HL-60 (cell line): ENCODE measurements around the gene ADGRB2.

ENCODE experiments used
- CTCF ChIP-seq: IDR thresholded peaks from one replicate; pipeline ENCODE4 v1.5.1; 2011; ENCODE audit warnings: low read length, control low read depth, inconsistent platforms; ENCODE audit not compliant: insufficient read depth
- GABPA ChIP-seq: IDR thresholded peaks from 2 replicates; pipeline ENCODE4 v1.6.1; 2012; ENCODE audit warnings: low read depth
- POLR2AphosphoS5 ChIP-seq: IDR thresholded peaks from 2 replicates; pipeline ENCODE4 v1.6.1; 2012; ENCODE audit warnings: low read depth
- SPI1 ChIP-seq: IDR thresholded peaks from 2 replicates; pipeline ENCODE4 v1.6.1; 2012; ENCODE audit warnings: low read depth, mild to moderate bottlenecking, borderline replicate concordance
- TF ChIP-seq, protein P1 (sequence below): IDR thresholded peaks from 2 replicates; pipeline ENCODE4 v1.6.1; 2012; ENCODE audit warnings: low read depth; ENCODE audit not compliant: insufficient replicate concordance

DNA sequence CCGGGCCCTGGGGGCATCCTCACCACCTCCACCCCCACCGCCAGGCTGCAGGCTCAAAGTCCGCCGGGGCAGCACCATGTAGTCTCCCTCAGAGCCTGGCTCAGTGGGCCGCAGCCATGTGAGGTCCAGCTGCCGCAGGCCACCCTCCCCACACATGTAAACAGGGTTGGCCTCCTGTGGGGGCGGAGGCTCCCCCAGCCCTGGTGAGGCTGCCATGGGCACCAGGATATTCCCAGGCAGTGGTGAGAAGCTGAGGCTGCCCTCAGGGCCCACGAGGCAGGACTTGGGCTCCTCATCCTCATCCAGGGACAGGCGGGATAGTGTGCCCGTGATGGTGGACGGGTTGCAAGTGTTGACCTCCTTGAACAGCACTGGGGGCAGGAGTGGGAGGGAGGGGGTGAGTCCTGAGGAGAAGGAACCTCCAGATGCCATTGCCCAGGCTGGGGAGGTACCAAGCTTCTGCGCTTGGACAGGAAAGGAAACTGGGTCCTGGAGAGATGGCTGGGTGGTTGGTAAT, 33.0 kb downstream of the ADGRB2 start:
- no peak for TF ChIP-seq CTCF
- TF ChIP-seq POLR2AphosphoS5 = no peak
- no peak for TF ChIP-seq SPI1
- no peak for TF ChIP-seq GABPA
- TF ChIP-seq, protein P1, sequence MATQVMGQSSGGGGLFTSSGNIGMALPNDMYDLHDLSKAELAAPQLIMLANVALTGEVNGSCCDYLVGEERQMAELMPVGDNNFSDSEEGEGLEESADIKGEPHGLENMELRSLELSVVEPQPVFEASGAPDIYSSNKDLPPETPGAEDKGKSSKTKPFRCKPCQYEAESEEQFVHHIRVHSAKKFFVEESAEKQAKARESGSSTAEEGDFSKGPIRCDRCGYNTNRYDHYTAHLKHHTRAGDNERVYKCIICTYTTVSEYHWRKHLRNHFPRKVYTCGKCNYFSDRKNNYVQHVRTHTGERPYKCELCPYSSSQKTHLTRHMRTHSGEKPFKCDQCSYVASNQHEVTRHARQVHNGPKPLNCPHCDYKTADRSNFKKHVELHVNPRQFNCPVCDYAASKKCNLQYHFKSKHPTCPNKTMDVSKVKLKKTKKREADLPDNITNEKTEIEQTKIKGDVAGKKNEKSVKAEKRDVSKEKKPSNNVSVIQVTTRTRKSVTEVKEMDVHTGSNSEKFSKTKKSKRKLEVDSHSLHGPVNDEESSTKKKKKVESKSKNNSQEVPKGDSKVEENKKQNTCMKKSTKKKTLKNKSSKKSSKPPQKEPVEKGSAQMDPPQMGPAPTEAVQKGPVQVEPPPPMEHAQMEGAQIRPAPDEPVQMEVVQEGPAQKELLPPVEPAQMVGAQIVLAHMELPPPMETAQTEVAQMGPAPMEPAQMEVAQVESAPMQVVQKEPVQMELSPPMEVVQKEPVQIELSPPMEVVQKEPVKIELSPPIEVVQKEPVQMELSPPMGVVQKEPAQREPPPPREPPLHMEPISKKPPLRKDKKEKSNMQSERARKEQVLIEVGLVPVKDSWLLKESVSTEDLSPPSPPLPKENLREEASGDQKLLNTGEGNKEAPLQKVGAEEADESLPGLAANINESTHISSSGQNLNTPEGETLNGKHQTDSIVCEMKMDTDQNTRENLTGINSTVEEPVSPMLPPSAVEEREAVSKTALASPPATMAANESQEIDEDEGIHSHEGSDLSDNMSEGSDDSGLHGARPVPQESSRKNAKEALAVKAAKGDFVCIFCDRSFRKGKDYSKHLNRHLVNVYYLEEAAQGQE = no peak
